B cell (primary cell): Measurements from ENCODE around the gene ZDHHC14. TPM values are rescaled to one million over a fixed set of nuclear protein-coding genes. Genes with fewer than 3 reads are reported as not detected.

ENCODE experiments used
- ATAC-seq: fragments of 200-7000 bp; cut with Tn5 transposase; one replicate; pipeline ENCODE4 v1.10.0; 2021; ENCODE audit warnings: low read depth, mild to moderate bottlenecking, moderate number of reproducible peaks, moderate library complexity
- CTCF ChIA-PET: fragments of 350-600 bp; sonication (Branson Sonifier 250); formaldehyde crosslinking; loops from one replicate; lab custom pipeline; 2021; ENCODE audit warnings: antibody characterized with exemption, inconsistent platforms; lab: Charles Lee
- POLR2A ChIA-PET: fragments of 350-600 bp; sonication (Branson Sonifier 250); formaldehyde crosslinking; loops from one replicate; lab custom pipeline; 2021; ENCODE audit warnings: antibody characterized with exemption; lab: Charles Lee
- DNase-seq: peaks from one replicate; pipeline ENCODE4 v3.0.0; 2013
- H2AFZ ChIP-seq: 2 replicates; pipeline ENCODE4 v1.6.1; 2012; ENCODE audit warnings: mild to moderate bottlenecking, low read depth, low read length; ENCODE audit not compliant: insufficient read depth, poor library complexity, severe bottlenecking
- H3K27ac ChIP-seq, 2 donors: 1 replicate in 1 of 2; 2 replicates in 1 of 2; pipeline ENCODE4 v1.5.1; 2012 to 2013; ENCODE audit warnings: low read length in 2 of 2, mild to moderate bottlenecking in 2 of 2, moderate library complexity in 1 of 2
- H3K27me3 ChIP-seq, 4 experiments: fragments of 200-600 bp in 1 of 4; sonication (generic) in 1 of 4; replicated peaks in 1 of 4; 1 replicate in 2 of 4; 2 replicates in 2 of 4; pipeline versions ENCODE4 v1.6.1 to v1.7.0; 2013 to 2016; ENCODE audit warnings: low read length in 3 of 4, mild to moderate bottlenecking in 2 of 4, mixed read lengths in 1 of 4, moderate library complexity in 1 of 4; ENCODE audit not compliant: insufficient read depth in 4 of 4, control insufficient read depth in 3 of 4; ENCODE audit errors: control extremely low read depth in 1 of 4
- H3K36me3 ChIP-seq, 2 experiments: replicated peaks in 1 of 2; 1 replicate in 1 of 2; 2 replicates in 1 of 2; pipeline versions ENCODE4 v1.6.1 to v1.7.1; 2013; ENCODE audit warnings: low read length in 1 of 2; ENCODE audit not compliant: insufficient read depth in 2 of 2, control insufficient read depth in 1 of 2; ENCODE audit errors: control extremely low read depth in 1 of 2, extremely low read depth in 1 of 2
- H3K4me1 ChIP-seq, 2 donors: fragments of 200-600 bp in 1 of 2; sonication (generic) in 1 of 2; 1 replicate in 1 of 2; 2 replicates in 1 of 2; pipeline versions ENCODE4 v1.5.1 to v1.6.1; 2013 to 2017; ENCODE audit warnings: low read length in 2 of 2; ENCODE audit not compliant: control insufficient read depth in 2 of 2, insufficient read depth in 2 of 2
- H3K4me2 ChIP-seq: replicated peaks from 2 replicates; pipeline ENCODE3; 2012; ENCODE audit warnings: mild to moderate bottlenecking, low read depth, low read length; ENCODE audit not compliant: poor library complexity, severe bottlenecking
- H3K4me3 ChIP-seq, 5 experiments: fragments of 200-600 bp in 1 of 5; sonication (generic) in 1 of 5; 1 replicate in 3 of 5; 2 replicates in 2 of 5; pipeline versions ENCODE4 v1.5.1 to v1.7.0; 2011 to 2016; ENCODE audit warnings: low read length in 4 of 5, mild to moderate bottlenecking in 4 of 5, low read depth in 2 of 5, control low read depth in 1 of 5, moderate library complexity in 1 of 5; ENCODE audit not compliant: insufficient read depth in 1 of 5; ENCODE audit errors: control extremely low read depth in 1 of 5, extremely low read depth in 1 of 5
- H3K79me2 ChIP-seq: fragments of 200-600 bp; sonication (generic); one replicate; pipeline ENCODE4 v1.6.0; 2016; ENCODE audit warnings: low read length; ENCODE audit not compliant: control insufficient read depth, insufficient read depth
- H3K9ac ChIP-seq: fragments of 200-600 bp; sonication (generic); 2 replicates; pipeline ENCODE4 v1.6.1; 2017; ENCODE audit warnings: mild to moderate bottlenecking, low read length, moderate library complexity
- H3K9me3 ChIP-seq, 3 donors: one replicate each; pipeline versions ENCODE4 v1.6.1 to v1.7.1; 2013; ENCODE audit warnings: low read length in 2 of 3; ENCODE audit not compliant: control insufficient read depth in 2 of 3, insufficient read depth in 1 of 3; ENCODE audit errors: control extremely low read depth in 1 of 3
- H4K20me1 ChIP-seq: 2 replicates; pipeline ENCODE4 v1.6.0; 2012; ENCODE audit warnings: mild to moderate bottlenecking, low read length; ENCODE audit not compliant: insufficient read depth, control insufficient read depth, poor library complexity, severe bottlenecking
- H3K27ac Mint-ChIP-seq: one replicate; pipeline ENCODE4 v1.8.0; 2021; ENCODE audit warnings: mixed read lengths
- H3K27me3 Mint-ChIP-seq: one replicate; pipeline ENCODE4 v1.8.0; 2021; ENCODE audit warnings: mixed read lengths
- H3K4me1 Mint-ChIP-seq: one replicate; pipeline ENCODE4 v1.8.0; 2021; ENCODE audit warnings: mixed read lengths
- H3K4me3 Mint-ChIP-seq: one replicate; pipeline ENCODE4 v1.8.0; 2021; ENCODE audit warnings: mixed read lengths
- H3K9me3 Mint-ChIP-seq: one replicate; pipeline ENCODE4 v1.8.0; 2022; ENCODE audit warnings: mixed read lengths; ENCODE audit not compliant: insufficient read depth
- CTCF ChIP-seq: fragments of 200-600 bp; IDR thresholded peaks from one replicate; pipeline ENCODE4 v1.8.0; 2022; ENCODE audit warnings: antibody characterized with exemption, mild to moderate bottlenecking
- EZH2 ChIP-seq: IDR thresholded peaks from 2 replicates; pipeline ENCODE4 v1.6.1; 2012; ENCODE audit warnings: borderline replicate concordance, low read depth, mild to moderate bottlenecking, moderate library complexity, low read length; ENCODE audit not compliant: insufficient read depth, poor library complexity, severe bottlenecking
- WGBS: methylation state at CpG from one replicate; pipeline ENCODE4 v1.1.5; 2013; ENCODE audit warnings: missing lambda C conversion rate; ENCODE audit not compliant: insufficient coverage; 5-methylcytosine and 5-hydroxymethylcytosine counted together
- intact Hi-C: fragments of 100-400 bp; cut with micrococcal nuclease; formaldehyde crosslinking; loops from one replicate; pipeline ENCODE4 v1.10.0; 2022
- polyA plus RNA-seq: library from polyadenylated mRNA; depleted of rRNA; stranded (reverse); fragments of >200 nt; gene quantifications from 2 replicates; pipeline ENCODE4 v1.2.3, GENCODE V29; 2012
- total RNA-seq, 2 donors: library from RNA; stranded (reverse); fragments of 120-200 nt in 1 of 2; gene quantifications; 1 replicate in 1 of 2; 2 replicates in 1 of 2; pipeline versions ENCODE4 v1.2.3 to v1.2.4, GENCODE V29; 2013 to 2022

The ZDHHC14 gene
- total and polyA plus RNA-seq, 2 donors (not counting 1 experiment from before 2014, with no cell fraction given): 8.8 to 50.4 TPM

DNA sequence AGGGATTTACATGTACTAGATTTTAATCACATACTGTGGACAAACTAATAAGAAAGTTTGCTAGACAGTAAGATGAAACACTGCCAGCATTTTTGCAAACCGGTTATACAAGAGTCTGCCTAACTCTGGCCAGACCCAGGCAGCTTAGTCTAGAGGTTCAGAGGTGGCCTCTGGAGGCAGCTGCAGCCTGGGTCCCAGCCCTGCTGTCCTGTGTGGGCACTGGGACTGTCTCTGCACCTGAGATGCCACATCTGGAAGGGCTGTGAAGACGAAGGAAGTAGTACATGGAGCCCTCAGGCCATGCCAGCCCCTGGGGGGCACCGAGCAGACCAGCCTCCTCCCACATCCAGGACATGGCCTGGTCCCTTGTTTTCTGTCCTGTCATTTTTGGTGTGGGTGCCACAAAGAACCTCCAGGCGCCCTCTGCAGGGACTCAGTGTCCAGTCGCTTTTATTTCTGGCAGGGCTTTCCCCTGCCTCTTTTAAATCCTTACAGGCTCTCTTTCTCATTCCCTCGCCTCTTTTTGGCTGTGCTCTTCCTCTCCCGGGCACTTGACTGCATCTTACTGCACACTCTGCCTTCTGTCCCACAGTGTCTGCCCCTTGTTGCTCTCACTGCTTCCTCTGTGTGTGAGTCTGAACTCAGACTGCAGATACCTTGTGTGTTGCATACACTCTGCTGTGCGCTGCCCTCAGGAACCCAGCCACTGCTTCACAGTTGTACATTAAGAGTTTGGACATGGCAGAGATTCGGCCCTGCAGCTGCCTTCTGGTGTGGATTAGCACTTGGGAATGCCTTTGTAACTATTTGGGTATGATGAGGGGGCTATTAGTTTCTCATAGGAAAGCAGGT, 216.7 kb downstream of the ZDHHC14 start:
- no peak for TF ChIP-seq EZH2
- peak; percentile 48 for TF ChIP-seq CTCF

More for the DNA sequence above, 216.7 kb downstream of the ZDHHC14 start:
- peaks cover 0 to 25% of the 10 kb centered on the region in 2 experiments for H3K36me3 ChIP-seq
- ATAC-seq: peak; percentile 69
- H3K9ac ChIP-seq: no peak overlapping the region
- peaks cover 31 to 52% of the 10 kb centered on the region in 2 donors for H3K4me1 ChIP-seq
- no peaks in the 10 kb centered on the region for H3K27me3 ChIP-seq
- WGBS: 60% methylated on average over 8 of the region's 9 CpGs
- peak overlapping the region; percentile 7 for H3K4me3 Mint-ChIP-seq
- no peaks in the 10 kb centered on the region for H3K27me3 Mint-ChIP-seq
- peak; percentile 53 for DNase-seq
- H3K27ac ChIP-seq: no peak overlapping the region
- no peaks in the 10 kb centered on the region for H4K20me1 ChIP-seq
- peak overlapping the region; percentile 81 for H3K27ac Mint-ChIP-seq
- H3K4me3 ChIP-seq: no peak overlapping the region
- POLR2A ChIA-PET: no interaction called here
- H3K9me3 ChIP-seq: peaks cover 0 to 10% (median 0%) of the 10 kb centered on the region in 3 donors
- peaks cover 2% of the 10 kb centered on the region for H3K79me2 ChIP-seq
- peaks cover 50% of the 10 kb centered on the region for H3K4me1 Mint-ChIP-seq
- H3K9me3 Mint-ChIP-seq: no peaks in the 10 kb centered on the region
- CTCF ChIA-PET: interaction anchor here (0.6 to 5.1 kb wide), 21 partner anchors 9 to 283 kb away, joined by 3 to 27 read pairs (median 4); no protein-coding TSS in a partner anchor
- H3K4me2 ChIP-seq: peak overlapping the region; percentile 37
- peak overlapping the region; percentile 43 for H2AFZ ChIP-seq
- intact Hi-C loops: loop anchor here (1.0 to 10.0 kb wide), 5 partner anchors 35 to 283 kb away; partner anchors contain the start of gene ZDHHC14
